UCSD-AML1 (cell line): ENCODE results near the gene ATP5ME.

Source experiments
- DNase-seq: peaks from one replicate; lab custom pipeline; 2025; ENCODE audit not compliant: unreplicated experiment; lab: John Stamatoyannopoulos, UW

Gene ATP5ME

DNA sequence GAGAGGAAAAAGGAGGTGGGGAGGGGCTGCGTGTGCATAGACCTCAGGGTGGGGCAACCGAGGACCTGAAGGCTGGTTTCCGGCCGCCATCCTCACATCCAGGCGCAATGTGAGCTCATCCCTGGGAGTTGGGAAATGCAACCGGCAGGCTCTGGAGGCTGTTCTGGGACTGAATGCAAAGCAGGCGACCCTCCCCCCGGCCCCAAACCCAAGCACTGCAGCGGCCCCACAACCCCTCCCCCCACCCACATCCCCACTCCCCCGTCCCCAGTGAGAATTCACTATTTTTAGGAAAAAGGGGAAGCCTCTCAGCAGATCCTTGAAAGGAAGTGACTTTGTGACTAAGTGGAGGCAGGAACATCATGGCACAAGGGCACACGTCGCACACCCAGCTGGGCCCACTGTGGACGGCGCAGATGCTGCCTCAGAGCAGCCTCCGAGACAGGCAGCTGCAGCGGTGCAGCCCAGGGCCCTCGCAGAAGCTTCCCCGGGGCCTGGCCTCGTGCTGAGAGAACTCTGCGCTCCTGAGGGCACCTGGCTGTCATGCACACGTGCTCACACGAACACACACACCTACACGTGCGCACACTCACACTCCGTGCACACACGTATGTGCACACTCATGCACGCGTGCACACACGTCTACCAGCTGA lies 50.0 kb downstream of the ATP5ME start:
- DNase-seq, result no peak

DNA sequence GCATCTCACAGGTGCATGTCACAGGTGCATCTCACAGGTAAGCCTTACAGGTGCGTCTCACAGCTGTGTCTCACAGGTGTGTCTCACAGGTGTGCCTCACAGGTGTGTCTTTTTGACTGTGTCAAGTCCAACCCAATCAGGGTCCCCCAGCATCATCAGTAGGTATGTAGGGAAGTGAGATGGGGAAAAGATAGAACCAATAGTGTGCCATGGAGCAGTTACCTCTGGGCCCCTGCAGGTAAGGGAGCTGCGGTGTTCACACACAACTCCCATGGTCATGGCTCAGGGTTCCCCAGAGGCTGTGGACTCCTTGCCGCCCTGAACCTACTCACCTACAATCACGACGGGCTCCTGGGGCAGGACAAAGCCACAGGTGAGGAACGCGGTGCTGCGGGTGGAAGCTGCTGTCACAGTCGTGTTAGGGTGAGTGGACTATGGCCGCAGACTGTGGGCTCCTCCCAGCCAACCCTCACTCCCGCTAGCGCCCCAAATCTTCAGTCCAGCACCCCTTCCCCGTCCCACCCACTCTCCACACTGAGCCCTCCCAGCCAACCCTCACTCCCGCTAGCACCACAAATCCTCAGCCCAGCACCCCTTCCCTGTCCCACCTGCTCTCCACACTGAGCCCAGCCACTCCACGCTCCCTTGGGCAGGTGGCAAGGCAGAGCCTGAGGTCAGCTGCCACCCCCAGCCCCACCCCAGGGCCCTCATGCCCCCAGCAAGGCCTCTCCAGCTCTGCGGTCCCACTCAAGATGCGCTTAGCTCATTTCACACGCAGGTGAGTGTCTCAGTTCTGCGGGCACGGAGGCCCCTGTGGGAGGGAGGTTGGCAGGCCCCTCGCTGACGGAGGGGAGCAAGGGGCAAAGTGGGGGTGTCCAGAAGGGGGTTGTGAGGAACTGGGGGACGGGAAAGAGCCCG lies 50.8 kb downstream of the ATP5ME start:
- no peak for DNase-seq
